Mesothelial cell of epicardium (in vitro differentiated cells): ENCODE data around the gene PKP4. TPM values are rescaled to one million over a fixed set of nuclear protein-coding genes. Genes with fewer than 3 reads are reported as not detected.

Source experiments
- DNase-seq, 2 experiments: peaks; one replicate each; pipeline ENCODE4 v3.0.0; 2021; ENCODE audit warnings: low spot score in 2 of 2; ENCODE audit not compliant: unreplicated experiment in 2 of 2
- H3K27ac Mint-ChIP-seq: 2 replicates; pipeline ENCODE4 v1.8.0; 2021; ENCODE audit warnings: mixed read lengths
- H3K27me3 Mint-ChIP-seq: 2 replicates; pipeline ENCODE4 v1.8.0; 2021; ENCODE audit warnings: low read depth, mixed read lengths
- H3K36me3 Mint-ChIP-seq: 2 replicates; pipeline ENCODE4 v1.8.0; 2021; ENCODE audit warnings: mixed read lengths
- H3K4me1 Mint-ChIP-seq: 2 replicates; pipeline ENCODE4 v1.8.0; 2021; ENCODE audit warnings: mixed read lengths
- H3K4me3 Mint-ChIP-seq: 2 replicates; pipeline ENCODE4 v1.8.0; 2021; ENCODE audit warnings: mild to moderate bottlenecking, moderate library complexity, mixed read lengths
- H3K9me3 Mint-ChIP-seq: 2 replicates; pipeline ENCODE4 v1.8.0; 2021; ENCODE audit warnings: mixed read lengths
- CTCF ChIP-seq: fragments of 200-600 bp; sonication (generic); IDR thresholded peaks from one replicate; pipeline ENCODE4 v1.5.0; 2021; ENCODE audit warnings: antibody characterized with exemption; ENCODE audit not compliant: unreplicated experiment
- total RNA-seq: library from RNA; stranded (reverse); gene quantifications from 3 replicates; pipeline ENCODE4 v1.2.1, GENCODE V29; 2021

The PKP4 gene
- total RNA-seq, 1 donor from 2014 or later: 70.8 TPM

GRCh38 chr2:158569284-158569683 is 112.5 kb downstream of the PKP4 start:
- no peak for TF ChIP-seq CTCF

GRCh38 chr2:158570869-158571268 is 114.1 kb downstream of the PKP4 start:
- Mint-ChIP-seq H3K27ac (no peak overlapping the region), H3K9me3 (peaks cover 24% of the 10 kb centered on the region), H3K4me1 (no peaks in the 10 kb centered on the region), H3K36me3 (peaks cover 31% of the 10 kb centered on the region), H3K4me3 (no peak overlapping the region), H3K27me3 (no peaks in the 10 kb centered on the region)
- no peak for DNase-seq
- TF ChIP-seq CTCF: no peak

More at GRCh38 chr2:158569284-158569683, 112.5 kb downstream of the PKP4 start:
- Mint-ChIP-seq H3K4me3 (no peak overlapping the region), H3K9me3 (peaks cover 24% of the 10 kb centered on the region), H3K27ac (no peak overlapping the region), H3K36me3 (peaks cover 31% of the 10 kb centered on the region), H3K27me3 (no peaks in the 10 kb centered on the region), H3K4me1 (no peaks in the 10 kb centered on the region)
- DNase-seq: no peak

GRCh38 chr2:158573739-158574138 is 117.0 kb downstream of the PKP4 start:
- no peak overlapping the region for H3K27ac Mint-ChIP-seq
- H3K27me3 Mint-ChIP-seq: no peaks in the 10 kb centered on the region
- TF ChIP-seq CTCF: no peak
- DNase-seq: no peak
- no peaks in the 10 kb centered on the region for H3K4me1 Mint-ChIP-seq
- H3K36me3 Mint-ChIP-seq: peaks cover 24% of the 10 kb centered on the region
- no peak overlapping the region for H3K4me3 Mint-ChIP-seq
- H3K9me3 Mint-ChIP-seq: peaks cover 24% of the 10 kb centered on the region

- Mint-ChIP-seq H3K4me1 (no peaks in the 10 kb centered on the region), H3K9me3 (peaks cover 24% of the 10 kb centered on the region), H3K27me3 (no peaks in the 10 kb centered on the region), H3K27ac (no peak overlapping the region), H3K36me3 (peaks cover 28% of the 10 kb centered on the region), H3K4me3 (no peak overlapping the region)
- TF ChIP-seq CTCF: no peak
- no peak for DNase-seq
Observed at GRCh38 chr2:158575051-158575635, 118.4 kb downstream of the PKP4 start.

GRCh38 chr2:158577141-158577540 is 120.4 kb downstream of the PKP4 start:
- no peak overlapping the region for H3K4me3 Mint-ChIP-seq
- TF ChIP-seq CTCF: no peak
- H3K36me3 Mint-ChIP-seq: peaks cover 22% of the 10 kb centered on the region
- no peak for DNase-seq
- H3K4me1 Mint-ChIP-seq: no peaks in the 10 kb centered on the region
- no peaks in the 10 kb centered on the region for H3K27me3 Mint-ChIP-seq
- H3K9me3 Mint-ChIP-seq: peaks cover 8% of the 10 kb centered on the region
- no peak overlapping the region for H3K27ac Mint-ChIP-seq
